ENCODE results near the gene ZMIZ2.

DNA sequence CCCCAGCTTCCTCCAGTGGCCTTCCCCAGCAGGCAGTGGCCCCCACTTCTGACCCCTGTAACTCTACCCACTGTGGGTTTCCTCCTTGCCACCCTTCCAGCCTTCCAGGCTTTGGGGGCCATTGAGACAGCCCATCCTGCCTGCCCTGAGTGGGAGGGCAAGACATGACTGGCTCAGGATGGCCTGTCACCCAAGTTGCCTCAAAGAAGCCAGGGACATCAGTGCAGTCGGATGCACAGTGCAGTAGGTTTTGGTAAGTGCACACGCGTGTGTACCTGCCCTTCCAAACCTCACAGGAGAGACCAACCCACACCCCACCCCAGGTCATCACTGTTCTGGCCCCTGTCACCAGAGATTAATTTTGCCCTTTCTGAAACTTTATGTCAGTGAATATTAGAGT lies 22.7 kb downstream of the ZMIZ2 start:
- TF ChIP-seq, protein P1, sequence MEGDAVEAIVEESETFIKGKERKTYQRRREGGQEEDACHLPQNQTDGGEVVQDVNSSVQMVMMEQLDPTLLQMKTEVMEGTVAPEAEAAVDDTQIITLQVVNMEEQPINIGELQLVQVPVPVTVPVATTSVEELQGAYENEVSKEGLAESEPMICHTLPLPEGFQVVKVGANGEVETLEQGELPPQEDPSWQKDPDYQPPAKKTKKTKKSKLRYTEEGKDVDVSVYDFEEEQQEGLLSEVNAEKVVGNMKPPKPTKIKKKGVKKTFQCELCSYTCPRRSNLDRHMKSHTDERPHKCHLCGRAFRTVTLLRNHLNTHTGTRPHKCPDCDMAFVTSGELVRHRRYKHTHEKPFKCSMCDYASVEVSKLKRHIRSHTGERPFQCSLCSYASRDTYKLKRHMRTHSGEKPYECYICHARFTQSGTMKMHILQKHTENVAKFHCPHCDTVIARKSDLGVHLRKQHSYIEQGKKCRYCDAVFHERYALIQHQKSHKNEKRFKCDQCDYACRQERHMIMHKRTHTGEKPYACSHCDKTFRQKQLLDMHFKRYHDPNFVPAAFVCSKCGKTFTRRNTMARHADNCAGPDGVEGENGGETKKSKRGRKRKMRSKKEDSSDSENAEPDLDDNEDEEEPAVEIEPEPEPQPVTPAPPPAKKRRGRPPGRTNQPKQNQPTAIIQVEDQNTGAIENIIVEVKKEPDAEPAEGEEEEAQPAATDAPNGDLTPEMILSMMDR (IDR thresholded peaks at IDR 0.05), result no peak
- TF ChIP-seq EZH2 (IDR thresholded peaks at IDR 0.05; ENCODE audit: borderline replicate concordance, insufficient read depth, low read depth, low read length, poor library complexity, severe bottlenecking), result no peak
